Brain pericyte (primary cell): ENCODE data around the gene IL20RA.

Experiments
- DNase-seq: peaks from one replicate; pipeline ENCODE4 v3.0.0-alpha.2; 2012; ENCODE audit warnings: low read depth, low spot score

Gene IL20RA

GRCh38 chr6:137010128-137010718, 34.5 kb downstream of the IL20RA start:
- no peak for DNase-seq

DNA sequence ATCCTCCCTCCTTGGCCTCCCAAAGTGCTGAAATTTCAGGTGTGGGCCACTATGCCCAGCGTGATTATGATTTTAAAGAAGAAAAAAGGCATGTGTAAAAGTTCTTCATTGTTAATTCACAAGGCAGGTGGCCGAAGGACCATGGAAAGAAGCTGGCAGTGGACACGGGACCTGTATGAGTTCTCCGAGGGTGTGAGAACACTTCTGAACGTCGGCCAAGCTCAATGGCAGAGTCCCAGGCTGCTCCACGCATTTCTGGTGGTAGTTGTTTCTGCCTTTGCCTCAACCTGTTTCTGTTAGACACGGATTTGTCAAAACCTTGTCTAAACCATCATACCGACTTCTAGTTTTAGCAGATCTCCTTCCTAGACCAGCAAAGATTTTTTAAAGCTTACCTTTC, 36.6 kb downstream of the IL20RA start:
- DNase-seq = no peak

DNA sequence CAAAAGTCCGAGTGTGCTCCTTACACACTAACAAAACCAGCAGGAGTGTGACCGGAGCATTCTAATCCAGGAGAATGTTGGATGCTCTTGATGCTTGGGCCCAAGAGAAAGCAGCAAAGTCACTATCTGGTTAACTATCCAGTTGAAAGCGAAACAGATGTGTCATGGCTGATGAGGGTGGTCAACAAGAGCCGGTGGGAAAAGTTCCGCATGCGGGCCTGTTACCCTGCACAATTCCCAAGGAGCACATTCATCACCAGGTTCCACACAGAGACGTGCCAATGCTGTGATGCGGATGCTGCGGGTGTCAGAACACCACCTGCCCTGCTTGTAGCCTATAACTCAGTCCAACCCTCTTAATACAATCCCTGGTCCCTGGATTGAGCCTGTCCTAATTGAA, 38.7 kb downstream of the IL20RA start:
- DNase-seq = no peak

- no peak for DNase-seq
Measured at GRCh38 chr6:137005073-137005472, 39.7 kb downstream of the IL20RA start.

DNA sequence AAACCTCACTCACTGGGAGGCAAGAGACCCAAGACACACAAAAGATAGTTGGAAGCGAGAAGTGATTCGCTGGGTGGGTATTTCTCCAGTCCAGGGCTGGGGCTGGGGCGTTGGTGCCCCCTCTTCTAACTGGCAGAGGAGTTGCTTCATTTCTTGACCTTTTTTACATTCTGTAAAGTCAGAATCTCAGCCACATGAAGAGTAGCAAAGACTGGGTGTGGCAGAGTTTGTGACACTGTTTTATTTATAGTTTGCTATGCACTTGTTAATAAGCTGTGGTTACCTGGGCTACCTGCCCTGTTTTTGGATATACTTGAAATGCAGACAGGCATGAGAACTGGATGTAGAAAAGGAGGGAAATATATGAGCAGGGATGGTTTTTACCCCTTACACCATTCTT, 42.3 kb downstream of the IL20RA start:
- DNase-seq = no peak

- DNase-seq = no peak
Measured at GRCh38 chr6:137001977-137002302, 42.8 kb downstream of the IL20RA start.

- DNase-seq = no peak
Measured at GRCh38 chr6:137001299-137001976, 43.3 kb downstream of the IL20RA start.

DNA sequence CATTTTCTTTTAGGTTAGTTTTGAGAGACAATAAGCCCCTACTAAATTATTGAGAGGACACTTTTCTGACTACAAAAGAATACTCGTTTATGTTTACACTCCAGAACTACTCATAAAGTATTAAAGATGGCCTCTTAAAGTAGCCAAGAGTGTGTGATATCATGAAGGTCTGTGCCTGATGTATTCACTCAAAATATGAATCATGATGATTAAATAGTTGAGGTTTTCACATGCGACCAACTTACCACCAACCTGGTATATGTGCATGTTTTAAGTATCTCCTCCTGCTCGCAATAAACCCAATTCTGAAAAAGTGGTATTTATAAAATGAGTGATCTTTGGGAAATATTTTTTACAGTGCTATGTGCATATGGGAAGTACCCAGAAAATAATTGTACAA, 43.9 kb downstream of the IL20RA start:
- DNase-seq = no peak

GRCh38 chr6:136995521-136995920, 49.2 kb downstream of the IL20RA start:
- no peak for DNase-seq

- no peak for DNase-seq
Measured at GRCh38 chr6:136994782-136995181, 50.0 kb downstream of the IL20RA start.

GRCh38 chr6:136992113-136992512, 52.7 kb downstream of the IL20RA start:
- no peak for DNase-seq

GRCh38 chr6:136991646-136992045, 53.1 kb downstream of the IL20RA start:
- no peak for DNase-seq

DNA sequence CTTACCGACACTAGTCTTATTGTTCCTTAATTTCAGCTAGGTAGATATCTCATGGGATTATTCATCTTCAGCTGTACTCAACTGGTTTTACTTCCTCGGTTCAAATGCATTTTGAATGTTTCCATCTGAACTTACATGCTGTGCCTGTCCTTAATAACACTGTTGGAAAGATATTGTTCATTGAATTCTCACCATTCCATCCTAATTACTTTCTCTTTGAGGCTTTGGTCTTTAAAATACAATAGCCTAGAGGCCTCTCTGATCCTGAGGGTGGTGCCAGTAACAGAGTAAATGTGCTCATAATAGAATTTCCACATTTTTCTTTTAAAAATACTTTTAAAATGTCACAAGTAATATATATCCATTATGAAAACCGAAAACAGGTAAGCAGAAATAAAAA, 54.0 kb downstream of the IL20RA start:
- no peak for DNase-seq

DNA sequence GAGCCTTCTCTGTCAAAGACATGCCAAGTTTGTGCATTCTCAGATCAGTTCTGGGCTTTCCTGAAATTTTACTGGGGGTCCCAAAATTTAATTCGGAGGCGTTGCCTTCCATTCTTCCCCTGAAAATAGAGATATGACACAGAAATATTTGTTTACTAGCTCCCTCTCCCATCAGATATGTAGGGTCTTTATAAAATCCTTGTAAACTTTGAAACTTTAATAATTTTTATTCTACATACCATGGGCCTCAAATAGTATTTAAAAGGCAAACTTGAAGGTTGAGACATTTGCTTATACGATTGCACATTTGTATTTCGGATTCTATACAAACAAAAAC, 54.6 kb downstream of the IL20RA start:
- no peak for DNase-seq

- DNase-seq = no peak
Measured at GRCh38 chr6:136989571-136990241, 55.1 kb downstream of the IL20RA start.

GRCh38 chr6:136987526-136987925, 57.2 kb downstream of the IL20RA start:
- no peak for DNase-seq

- DNase-seq = no peak
Measured at GRCh38 chr6:136985502-136985901, 59.3 kb downstream of the IL20RA start.

DNA sequence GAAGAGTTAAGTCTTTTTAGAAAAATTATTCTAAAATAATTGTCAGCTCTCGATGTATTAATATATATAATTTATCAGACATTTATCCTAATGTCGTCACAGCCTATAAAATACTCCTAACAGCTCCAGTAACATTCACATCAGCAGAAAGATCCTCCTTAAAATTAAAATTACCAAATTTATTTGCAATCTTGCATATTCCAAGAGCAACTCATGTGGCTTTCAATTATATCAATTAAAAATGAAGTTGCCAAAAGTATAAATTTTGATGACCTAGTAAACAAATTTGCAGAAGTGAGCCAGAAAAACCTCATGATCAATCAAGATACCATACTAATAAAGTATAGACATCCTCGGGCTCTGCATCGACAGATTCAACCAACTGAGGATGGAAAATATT, 60.2 kb downstream of the IL20RA start:
- no peak for DNase-seq

- DNase-seq = no peak
Measured at GRCh38 chr6:136983687-136984086, 61.1 kb downstream of the IL20RA start.

DNA sequence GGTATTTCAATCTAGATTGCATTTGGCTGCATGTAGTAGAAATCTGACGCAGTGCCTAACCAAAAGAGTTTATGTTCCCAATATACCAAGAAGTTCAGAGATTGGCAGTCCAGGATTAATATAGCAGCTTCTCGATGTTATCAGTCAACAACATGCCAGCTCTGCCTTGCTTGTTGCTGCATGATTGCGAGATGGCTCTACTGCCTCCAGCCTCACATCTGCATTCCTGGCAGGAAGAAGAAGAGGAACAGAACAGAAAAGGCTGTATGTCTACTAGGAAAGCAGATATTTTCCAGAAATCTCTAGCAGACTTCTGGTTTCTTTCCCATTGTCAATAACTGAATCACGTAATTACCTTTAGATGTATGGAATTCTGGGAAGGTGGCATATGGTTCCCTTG, 61.8 kb downstream of the IL20RA start:
- no peak for DNase-seq

- no peak for DNase-seq
Measured at GRCh38 chr6:136980070-136980469, 64.7 kb downstream of the IL20RA start.

DNA sequence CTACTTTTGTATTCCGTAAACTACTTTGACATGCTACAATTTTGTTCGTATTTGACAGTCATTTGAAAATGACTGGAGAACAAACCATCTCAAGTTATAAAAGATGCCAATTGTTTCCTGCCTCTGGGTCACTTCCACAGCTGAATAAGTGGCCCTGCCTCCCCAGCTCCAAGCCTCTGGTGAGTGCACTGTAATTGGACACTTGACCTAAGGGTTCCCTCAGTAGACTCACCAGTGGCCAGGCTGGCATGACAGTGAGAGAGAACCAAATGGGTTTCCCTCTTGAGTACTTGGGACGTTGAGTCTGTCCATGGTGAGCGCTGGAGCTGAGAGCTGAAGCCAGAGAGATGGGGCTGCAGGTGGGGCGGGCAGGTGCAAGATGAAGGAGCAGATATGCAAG, 65.6 kb downstream of the IL20RA start:
- DNase-seq = no peak

DNA sequence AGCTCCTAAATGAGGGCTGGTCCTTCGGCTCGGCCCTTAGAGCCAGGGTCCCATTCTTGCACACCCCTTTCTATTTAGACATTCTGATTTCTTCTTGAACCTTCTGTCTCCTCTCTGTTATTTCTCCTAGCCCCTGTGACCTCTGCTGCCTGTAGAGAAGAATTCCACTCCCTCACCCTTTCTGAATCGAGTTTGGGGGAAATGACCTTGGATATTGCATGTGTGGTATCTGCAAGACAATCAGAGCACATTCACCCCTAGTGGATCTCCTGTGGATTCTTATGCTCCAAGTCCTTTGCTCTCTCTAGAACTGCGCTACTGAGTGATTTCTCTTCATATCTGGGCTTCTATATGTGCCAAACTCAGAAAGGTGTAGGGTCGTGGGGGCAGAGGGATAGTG, 67.7 kb downstream of the IL20RA start:
- DNase-seq = no peak
